Endothelial cell of umbilical vein (primary cell): ENCODE data around the gene PDE8B. TPM values are rescaled to one million over a fixed set of nuclear protein-coding genes. Genes with fewer than 3 reads are reported as not detected.
A peak's percentile ranks its signal among the peaks of the same experiment; 100 is the strongest.

Experiments used
- BruUV-seq: library from RNA; stranded (reverse); fragments of 400-500 nt; replicated peaks from 2 replicates; lab custom pipeline; 2021; lab: Mats Ljungman, UMichigan
- CTCF ChIA-PET: fragments of 300-600, 350-600 bp; sonication (Branson Sonifier 250); formaldehyde crosslinking; loops from one replicate; lab custom pipeline; 2021; ENCODE audit warnings: antibody characterized with exemption, inconsistent platforms; lab: Charles Lee
- POLR2A ChIA-PET: fragments of 300-600, 350-600 bp; sonication (Branson Sonifier 250); formaldehyde crosslinking; loops from one replicate; lab custom pipeline; 2021; ENCODE audit warnings: antibody characterized with exemption, inconsistent platforms; lab: Charles Lee
- DNase-seq: peaks from one replicate; pipeline ENCODE4 v3.0.0-alpha.2; 2011; ENCODE audit warnings: low read depth, low spot score
- FAIRE-seq: peaks from 2 replicates; lab custom pipeline; 2011; peaks lifted over from hg19 to GRCh38; lab: Jason Lieb, UNC
- H2AFZ ChIP-seq: 2 replicates; pipeline ENCODE4 v1.6.0; 2012; ENCODE audit warnings: low read depth, low read length, control low read depth, inconsistent platforms
- H3K27ac ChIP-seq: 2 replicates; pipeline ENCODE4 v1.5.1; 2011; ENCODE audit warnings: low read depth, mild to moderate bottlenecking, control low read depth, low read length, moderate library complexity; ENCODE audit not compliant: insufficient read depth
- H3K27me3 ChIP-seq, 2 experiments: 2 replicates each; pipeline versions ENCODE4 v1.6.0 to v1.6.1; 2011; ENCODE audit warnings: low read length in 2 of 2, mixed read lengths in 1 of 2; ENCODE audit not compliant: control insufficient read depth in 2 of 2, insufficient read depth in 2 of 2
- H3K36me3 ChIP-seq, 2 experiments: 2 replicates in 1 of 2; 3 replicates in 1 of 2; pipeline ENCODE4 v1.5.1; 2011; ENCODE audit warnings: low read length in 2 of 2, mild to moderate bottlenecking in 1 of 2, moderate library complexity in 1 of 2; ENCODE audit not compliant: control insufficient read depth in 2 of 2, insufficient read depth in 2 of 2; ENCODE audit errors: extremely low read depth in 1 of 2
- H3K4me1 ChIP-seq: 3 replicates; pipeline ENCODE4 v1.5.1; 2011; ENCODE audit warnings: mild to moderate bottlenecking, low read length; ENCODE audit not compliant: control insufficient read depth, insufficient read depth; ENCODE audit errors: extremely low read depth
- H3K4me2 ChIP-seq: 2 replicates; pipeline ENCODE4 v1.6.1; 2011; ENCODE audit warnings: low read length, control low read depth, mixed read lengths; ENCODE audit not compliant: insufficient read depth
- H3K4me3 ChIP-seq, 3 experiments: fragments of 200-600 bp in 1 of 3; sonication (generic), shearing (Covaris generic) in 1 of 3; replicated peaks in 1 of 3; 2 replicates each; pipeline ENCODE4 v1.5.1; 2011 to 2016; ENCODE audit warnings: control low read depth in 3 of 3, low read length in 3 of 3, mild to moderate bottlenecking in 2 of 3, inconsistent platforms in 1 of 3, low read depth in 1 of 3, moderate library complexity in 1 of 3; ENCODE audit not compliant: insufficient read depth in 1 of 3
- H3K79me2 ChIP-seq: 2 replicates; pipeline ENCODE4 v1.6.0; 2012; ENCODE audit warnings: low read length, inconsistent platforms; ENCODE audit not compliant: control insufficient read depth, insufficient read depth
- H3K9ac ChIP-seq: replicated peaks from 2 replicates; pipeline ENCODE3; 2011; ENCODE audit warnings: low read length, control low read depth; ENCODE audit not compliant: insufficient read depth; ENCODE audit errors: extremely low read depth
- H3K9me1 ChIP-seq: replicated peaks from 3 replicates; pipeline ENCODE4 v1.6.0; 2011; ENCODE audit warnings: mild to moderate bottlenecking, low read length; ENCODE audit not compliant: control insufficient read depth, insufficient read depth; ENCODE audit errors: extremely low read depth
- H3K9me3 ChIP-seq: replicated peaks from 2 replicates; pipeline ENCODE4 v1.5.1; 2012; ENCODE audit warnings: low read length, inconsistent platforms; ENCODE audit not compliant: control insufficient read depth, insufficient read depth
- H4K20me1 ChIP-seq: replicated peaks from 2 replicates; pipeline ENCODE3; 2011; ENCODE audit warnings: mild to moderate bottlenecking, low read length; ENCODE audit not compliant: control insufficient read depth, insufficient read depth; ENCODE audit errors: extremely low read depth
- EZH2 ChIP-seq: IDR thresholded peaks from 2 replicates; pipeline ENCODE4 v1.6.1; 2012; ENCODE audit warnings: borderline replicate concordance, low read depth, mild to moderate bottlenecking, moderate library complexity, low read length, inconsistent platforms; ENCODE audit not compliant: severe bottlenecking
- FOS ChIP-seq: IDR thresholded peaks from 2 replicates; pipeline ENCODE4 v1.6.1; 2011; ENCODE audit warnings: mild to moderate bottlenecking, low read length, moderate library complexity, borderline replicate concordance; ENCODE audit not compliant: insufficient read depth
- GATA2 ChIP-seq: IDR thresholded peaks from 2 replicates; pipeline ENCODE4 v1.7.0; 2011; ENCODE audit warnings: low read depth, mild to moderate bottlenecking, moderate library complexity, mixed read lengths, low read length; ENCODE audit not compliant: insufficient read length, insufficient read depth
- JUN ChIP-seq: IDR thresholded peaks from 2 replicates; pipeline ENCODE4 v1.6.1; 2011; ENCODE audit warnings: borderline replicate concordance, low read depth; ENCODE audit not compliant: insufficient read length, insufficient read depth
- MYC ChIP-seq: IDR thresholded peaks from one replicate; pipeline ENCODE4 v1.6.1; 2011; ENCODE audit warnings: mild to moderate bottlenecking, low read depth, low read length
- POLR2A ChIP-seq: IDR thresholded peaks from 2 replicates; pipeline ENCODE4 v1.6.1; 2012; ENCODE audit warnings: low read depth, mild to moderate bottlenecking, control low read depth, low read length
- dilution Hi-C: fragments of 300-500 bp; cut with MboI; formaldehyde crosslinking; loops from one replicate; pipeline ENCODE4 v1.15.0; 2019; ENCODE audit warnings: low sequenced_read_pairs; ENCODE audit not compliant: extremely low pct_ligation_motif_present
- intact Hi-C: fragments of 100-400 bp; cut with micrococcal nuclease; formaldehyde crosslinking; loops from one replicate; pipeline ENCODE4 v1.10.0; 2022
- polyA plus RNA-seq, 4 experiments: library from polyadenylated mRNA; depleted of rRNA in 3 of 4; stranded (reverse) in 3 of 4; unstranded in 1 of 4; fragments of >200 nt; gene quantifications; 2 replicates each; pipeline versions ENCODE4 v1.2.1 to v1.2.3, GENCODE V29; 2011 to 2012; ENCODE audit warnings: missing spikeins in 1 of 4
- total RNA-seq: library from RNA; stranded (reverse); gene quantifications from 2 replicates; pipeline ENCODE4 v1.2.3, GENCODE V29; 2021
- TF ChIP-seq, protein P1 (sequence below), 2 donors: IDR thresholded peaks; 1 replicate in 1 of 2; 2 replicates in 1 of 2; pipeline ENCODE4 v1.5.1; 2011; ENCODE audit warnings: low read length in 2 of 2, mild to moderate bottlenecking in 2 of 2, moderate library complexity in 2 of 2, control low read depth in 1 of 2, inconsistent platforms in 1 of 2, low read depth in 1 of 2; ENCODE audit not compliant: insufficient read depth in 1 of 2; ENCODE audit errors: extremely low read depth in 1 of 2
- TF ChIP-seq, protein P2 (sequence below): IDR thresholded peaks from 2 replicates; pipeline ENCODE4 v1.6.1; 2011; ENCODE audit not compliant: insufficient read depth, insufficient read length

PDE8B gene
- total and polyA plus RNA-seq, 2 donors (not counting 3 experiments of a cell fraction or from before 2014, with no cell fraction given) = not detected

DNA sequence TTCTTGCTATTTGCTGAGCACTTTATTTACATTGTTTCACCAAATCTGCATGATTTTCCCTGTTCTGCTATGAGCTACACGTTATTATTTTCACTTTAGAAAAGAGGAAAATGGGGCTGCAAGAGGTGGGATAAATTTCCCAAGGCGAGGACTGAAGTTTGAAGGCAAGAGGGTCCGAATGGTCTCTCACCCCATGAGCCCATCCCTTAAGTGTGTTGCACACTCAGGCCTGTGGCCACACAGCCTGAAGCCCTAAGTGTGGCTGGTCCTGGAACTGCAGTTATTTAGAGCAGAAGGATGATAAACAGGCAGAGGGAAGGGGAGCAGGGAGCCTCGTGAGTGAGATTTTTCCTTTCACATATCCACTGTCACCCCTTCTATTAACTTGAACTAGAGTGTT, 7.8 kb downstream of the PDE8B start:
- dilution Hi-C loops = no loop called here
- CTCF ChIA-PET = interaction anchor here (1.2 to 2.7 kb wide), 2 partner anchors 8 to 10 kb away, joined by 4 to 8 read pairs; no protein-coding TSS in a partner anchor

More for the DNA sequence above, 7.8 kb downstream of the PDE8B start:
- BruUV-seq = no TSS peak
- no peak for FAIRE-seq
- Histone ChIP-seq H3K36me3 (no peaks in the 10 kb centered on the region), H3K4me1 (no peaks in the 10 kb centered on the region), H3K4me2 (no peak overlapping the region), H3K79me2 (no peaks in the 10 kb centered on the region), H3K27me3 (peaks cover 2 to 7% of the 10 kb centered on the region in 2 experiments), H4K20me1 (no peaks in the 10 kb centered on the region), H3K27ac (no peak overlapping the region), H3K9ac (no peak overlapping the region), H2AFZ (no peak overlapping the region), H3K4me3 (no peak overlapping the region), H3K9me3 (no peaks in the 10 kb centered on the region), H3K9me1 (no peaks in the 10 kb centered on the region)
- no peak for DNase-seq
- POLR2A ChIA-PET = no interaction called here
- no peak for TF ChIP-seq EZH2
- TF ChIP-seq, protein P1, sequence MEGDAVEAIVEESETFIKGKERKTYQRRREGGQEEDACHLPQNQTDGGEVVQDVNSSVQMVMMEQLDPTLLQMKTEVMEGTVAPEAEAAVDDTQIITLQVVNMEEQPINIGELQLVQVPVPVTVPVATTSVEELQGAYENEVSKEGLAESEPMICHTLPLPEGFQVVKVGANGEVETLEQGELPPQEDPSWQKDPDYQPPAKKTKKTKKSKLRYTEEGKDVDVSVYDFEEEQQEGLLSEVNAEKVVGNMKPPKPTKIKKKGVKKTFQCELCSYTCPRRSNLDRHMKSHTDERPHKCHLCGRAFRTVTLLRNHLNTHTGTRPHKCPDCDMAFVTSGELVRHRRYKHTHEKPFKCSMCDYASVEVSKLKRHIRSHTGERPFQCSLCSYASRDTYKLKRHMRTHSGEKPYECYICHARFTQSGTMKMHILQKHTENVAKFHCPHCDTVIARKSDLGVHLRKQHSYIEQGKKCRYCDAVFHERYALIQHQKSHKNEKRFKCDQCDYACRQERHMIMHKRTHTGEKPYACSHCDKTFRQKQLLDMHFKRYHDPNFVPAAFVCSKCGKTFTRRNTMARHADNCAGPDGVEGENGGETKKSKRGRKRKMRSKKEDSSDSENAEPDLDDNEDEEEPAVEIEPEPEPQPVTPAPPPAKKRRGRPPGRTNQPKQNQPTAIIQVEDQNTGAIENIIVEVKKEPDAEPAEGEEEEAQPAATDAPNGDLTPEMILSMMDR (IDR thresholded peaks at IDR 0.05; ENCODE audit: extremely low read depth in 1 of 2, insufficient read depth in 1 of 2, low read depth in 1 of 2, low read length in 2 of 2) = peak in 1 of 2 donors; percentile 15
- TF ChIP-seq, protein P2, sequence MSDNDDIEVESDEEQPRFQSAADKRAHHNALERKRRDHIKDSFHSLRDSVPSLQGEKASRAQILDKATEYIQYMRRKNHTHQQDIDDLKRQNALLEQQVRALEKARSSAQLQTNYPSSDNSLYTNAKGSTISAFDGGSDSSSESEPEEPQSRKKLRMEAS = no peak
- TF ChIP-seq POLR2A = no peak
- no peak for TF ChIP-seq FOS
- TF ChIP-seq GATA2 = no peak
- TF ChIP-seq MYC = no peak
- no peak for TF ChIP-seq JUN
- intact Hi-C loops = no loop called here
